GM10847 (cell line): ENCODE data around the gene PTPRR.

Source experiments
- POLR2A ChIP-seq: IDR thresholded peaks from 2 replicates; pipeline ENCODE4 v1.6.1; 2011; ENCODE audit not compliant: insufficient read length; ENCODE audit errors: extremely low read depth

The PTPRR gene

DNA sequence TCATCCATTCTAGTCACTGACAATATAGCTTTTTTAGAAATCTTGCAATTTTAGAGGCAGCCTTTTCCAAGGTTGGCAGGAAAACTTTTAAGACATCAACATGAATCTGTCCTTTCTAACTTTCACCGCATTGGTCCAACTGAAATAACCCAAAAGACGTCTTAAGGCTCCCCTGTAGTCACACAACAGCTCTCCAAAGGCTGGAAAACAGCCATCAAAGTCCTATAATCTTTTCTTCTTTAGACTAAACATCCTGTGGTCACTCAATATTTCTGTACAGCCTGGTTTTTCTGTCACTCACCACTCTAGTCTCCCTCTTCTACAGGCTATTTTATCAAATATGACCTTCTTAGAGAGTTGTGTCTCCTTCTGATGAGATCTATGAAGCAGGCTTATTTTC is 278.8 kb downstream of the PTPRR start:
- no peak for TF ChIP-seq POLR2A

DNA sequence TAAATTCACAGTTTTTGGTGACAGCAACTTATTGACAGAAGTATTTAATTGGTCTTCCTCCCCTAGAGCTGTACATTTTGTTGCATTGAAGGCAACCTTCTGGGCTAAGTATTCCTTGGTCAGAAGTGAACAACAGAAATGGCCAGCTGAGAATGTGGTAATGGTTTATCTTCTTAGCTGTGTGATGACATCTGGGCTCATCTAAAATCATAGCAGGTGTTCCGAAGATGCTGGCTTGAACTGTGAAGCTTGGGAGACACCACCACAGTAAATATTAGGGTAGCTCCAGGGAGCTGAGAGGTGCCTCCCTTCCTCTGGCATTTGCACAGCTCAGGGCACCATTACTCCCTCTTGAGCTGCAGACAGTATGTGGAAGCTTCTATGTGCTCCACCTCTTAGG is 279.6 kb downstream of the PTPRR start:
- TF ChIP-seq POLR2A = no peak

DNA sequence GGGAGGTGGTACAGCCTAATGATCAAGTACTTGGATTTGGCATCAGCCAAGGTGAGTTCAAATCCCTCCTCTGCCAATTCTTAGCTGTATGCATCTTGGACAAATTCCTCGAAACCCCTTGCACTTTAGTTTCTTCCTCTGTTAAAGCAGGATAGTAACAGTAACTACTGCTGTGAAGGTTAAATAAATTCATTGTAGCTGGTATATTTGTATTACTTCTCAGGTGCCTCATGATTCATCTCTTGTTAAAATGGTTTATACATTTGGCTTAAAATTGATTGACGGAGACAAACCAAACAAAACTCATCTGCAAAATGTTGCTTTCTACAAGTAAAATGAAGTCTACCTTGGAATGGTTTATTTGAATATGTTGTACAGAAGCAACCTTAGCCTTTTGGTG is 281.0 kb downstream of the PTPRR start:
- TF ChIP-seq POLR2A = no peak

DNA sequence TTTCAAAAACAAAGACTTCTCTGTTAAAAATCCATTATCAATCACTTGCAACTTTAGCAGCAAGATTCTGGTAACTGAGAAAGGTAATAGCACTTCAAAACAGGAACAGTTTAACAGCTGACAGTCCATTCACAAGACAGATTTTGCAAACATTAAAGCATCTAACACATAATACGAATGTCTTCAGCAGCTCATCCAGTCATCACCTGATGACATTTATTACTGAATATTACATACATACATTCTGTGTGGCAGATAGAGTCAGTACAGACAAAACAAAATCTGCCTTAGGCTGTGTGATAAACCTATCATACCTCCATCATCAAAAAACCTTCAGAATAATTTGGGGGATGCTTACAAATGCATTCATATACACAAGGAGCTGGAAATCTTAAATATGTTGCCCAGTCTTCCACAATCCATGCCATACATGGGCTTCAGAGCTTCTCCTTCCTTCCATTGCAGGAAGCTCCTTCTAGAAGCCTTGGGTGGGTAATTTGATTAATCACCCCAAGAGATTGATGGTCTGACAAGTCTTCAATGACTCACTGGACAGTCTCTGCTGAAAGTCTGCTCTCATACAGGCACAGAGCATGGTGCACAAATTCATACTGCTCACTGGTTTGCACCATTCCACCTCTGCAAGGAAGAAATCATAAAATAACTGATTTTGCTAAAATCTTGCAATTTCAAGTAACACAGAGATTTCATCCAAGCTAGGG is 281.7 kb downstream of the PTPRR start:
- no peak for TF ChIP-seq POLR2A

DNA sequence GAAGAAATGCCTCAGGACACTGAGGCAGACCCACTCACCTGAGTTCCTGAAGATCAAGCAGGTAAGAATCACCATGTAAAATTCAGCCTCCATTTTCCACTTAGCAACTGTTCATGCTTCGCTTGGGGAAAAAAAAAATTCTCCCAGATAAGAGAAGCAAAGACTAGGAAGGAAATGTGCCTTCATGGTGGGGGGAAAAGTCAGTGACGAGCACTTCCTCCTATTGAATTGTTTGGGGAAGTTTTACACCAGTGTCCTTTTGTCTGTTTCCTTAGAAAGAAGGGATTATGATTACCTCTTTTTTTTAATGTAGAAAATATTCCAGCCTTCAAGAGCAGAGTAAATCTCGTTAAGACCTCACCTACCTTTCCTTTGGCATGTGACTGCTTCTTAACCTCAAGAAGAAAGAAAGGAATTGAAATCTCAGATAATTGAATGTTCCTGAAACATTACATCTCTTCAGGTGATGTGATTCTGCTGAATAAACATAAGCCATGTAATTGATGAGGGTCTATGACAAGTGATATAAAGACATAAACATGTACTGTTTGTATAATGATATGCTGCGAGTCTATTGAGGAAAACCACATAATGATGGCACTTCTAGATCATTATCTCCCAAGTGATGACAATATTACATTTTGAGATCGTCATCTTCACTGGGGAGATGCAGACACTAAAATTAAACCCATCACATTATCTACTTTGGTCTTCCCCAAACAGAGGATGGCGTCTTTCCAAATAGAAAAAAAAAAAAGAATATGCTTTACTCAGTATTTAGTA is 283.0 kb downstream of the PTPRR start, which contains the start of gene PTPRB:
PTPRB (minus strand) TSS at position 127 of the 783 bp plus-strand sequence; CDS start at position 93, 34 bp downstream.
- TF ChIP-seq POLR2A = no peak

DNA sequence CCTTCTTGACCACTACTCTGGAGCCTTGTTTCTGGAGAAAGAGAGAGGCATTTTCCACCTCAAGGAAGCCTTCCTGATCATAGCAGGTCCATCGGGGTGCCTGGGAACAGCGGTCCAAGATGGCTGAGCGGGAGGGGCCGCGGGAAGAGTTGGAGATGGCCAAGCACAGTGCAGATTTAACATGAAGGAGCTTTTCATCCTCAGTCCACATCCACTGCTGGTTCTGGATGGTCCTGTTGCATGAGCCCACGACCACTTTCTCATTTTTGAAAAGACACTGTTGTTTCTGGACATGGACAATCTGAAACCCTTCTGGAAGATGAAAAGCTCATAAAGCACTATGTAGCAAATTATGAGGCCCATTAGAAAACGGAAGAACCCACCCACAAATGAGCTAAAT is 284.8 kb downstream of the PTPRR start:
- no peak for TF ChIP-seq POLR2A

DNA sequence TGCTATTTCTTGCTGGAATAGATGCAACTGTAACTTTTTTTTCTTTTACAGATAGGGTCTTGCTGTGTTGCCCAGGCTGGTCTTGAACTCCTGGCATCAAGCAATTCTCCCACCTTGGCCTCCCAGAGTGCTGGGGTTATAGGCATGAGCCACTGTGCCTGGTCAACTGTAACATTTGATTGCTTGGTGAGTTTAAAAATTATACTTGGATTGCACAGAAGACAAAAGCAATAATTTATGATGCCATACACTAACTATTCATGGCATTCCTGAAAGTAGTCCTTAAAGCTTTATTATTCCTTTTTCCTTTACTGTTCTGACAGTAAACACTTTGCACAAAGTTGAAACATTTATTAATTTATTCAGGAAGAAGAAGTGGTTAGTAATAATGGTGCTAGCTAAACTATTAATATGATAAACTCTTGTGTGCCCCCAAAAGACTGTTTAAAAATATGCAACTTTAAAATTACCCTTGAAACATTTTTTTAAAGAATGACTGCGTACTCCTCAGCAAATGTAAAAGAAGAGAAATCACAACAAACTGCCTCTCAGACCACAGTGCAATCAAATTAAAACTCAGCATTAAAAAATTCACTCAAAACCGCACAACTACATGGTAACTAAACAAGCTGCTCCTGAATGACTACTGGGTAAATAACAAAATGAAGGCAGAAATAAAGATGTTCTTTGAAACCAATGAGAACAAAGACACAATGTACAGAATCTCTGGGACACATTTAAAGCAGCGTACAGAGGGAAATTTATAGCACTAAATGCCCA is 291.6 kb downstream of the PTPRR start:
- TF ChIP-seq POLR2A = no peak

DNA sequence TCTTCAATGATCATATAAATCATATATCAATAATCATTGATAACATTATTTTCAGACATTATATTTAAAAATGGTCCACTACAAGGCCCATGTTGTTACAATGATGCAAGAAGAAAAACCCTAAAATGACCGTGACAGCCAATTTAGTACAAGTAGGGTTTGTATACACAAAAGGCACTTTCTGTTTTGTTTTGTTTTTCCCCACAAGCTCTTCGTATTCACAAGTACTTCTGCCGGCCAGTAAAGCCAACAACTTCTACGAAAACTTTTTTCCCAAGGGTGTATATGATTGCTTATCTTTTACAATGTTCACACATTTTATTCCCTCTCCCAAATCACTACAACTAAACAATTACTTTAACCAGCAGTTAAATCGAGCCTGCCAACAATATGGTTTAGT is 292.9 kb downstream of the PTPRR start:
- no peak for TF ChIP-seq POLR2A

DNA sequence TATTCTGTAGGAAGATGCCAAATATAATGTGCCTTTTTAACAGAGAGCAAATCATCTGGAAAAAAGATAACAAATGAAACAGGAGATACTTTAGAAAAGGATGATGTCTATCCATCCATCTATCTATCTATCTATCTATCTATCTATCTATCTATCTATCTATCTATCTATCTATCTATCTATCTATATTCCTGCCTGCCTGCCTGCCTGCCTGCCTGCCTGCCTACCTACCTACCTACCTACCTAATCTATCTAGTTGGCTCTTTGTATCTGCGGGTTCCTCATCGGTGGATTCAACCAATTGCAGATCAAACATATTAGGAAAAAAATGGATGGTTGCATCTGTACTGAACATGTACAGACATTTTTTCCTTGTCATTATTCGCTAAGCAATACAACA is 294.4 kb downstream of the PTPRR start:
- TF ChIP-seq POLR2A = no peak

DNA sequence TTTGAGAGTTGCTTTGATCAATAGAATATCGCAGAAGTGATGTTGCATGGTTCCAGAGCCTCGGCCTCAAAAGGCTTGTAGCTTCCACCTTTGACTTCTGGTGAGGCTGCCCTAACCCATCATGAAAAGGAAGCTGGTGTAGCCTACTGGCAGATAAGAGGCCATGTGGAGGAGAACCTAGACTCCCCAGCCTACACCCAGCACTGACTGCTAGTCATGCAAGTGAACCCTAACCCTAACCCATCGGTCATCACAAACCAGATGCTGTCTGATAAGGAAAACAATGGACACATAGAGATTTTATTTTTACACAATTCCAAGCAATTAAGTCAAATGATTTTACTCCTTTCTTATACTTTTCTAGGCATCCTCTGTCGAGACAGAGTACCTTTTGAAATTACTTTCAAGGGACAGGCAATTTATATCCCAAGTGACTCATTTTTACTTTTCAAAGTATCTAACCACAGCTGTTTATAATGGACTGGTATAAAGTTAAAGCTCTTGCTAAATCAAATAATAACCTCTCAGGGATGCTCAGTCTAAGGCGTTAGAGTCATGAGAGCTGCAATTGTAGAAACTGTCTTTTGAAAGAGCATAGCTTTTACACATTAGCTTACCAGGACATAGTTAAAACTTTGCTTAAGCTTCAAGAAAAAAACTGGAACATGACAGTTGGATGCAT is 300.9 kb downstream of the PTPRR start:
- no peak for TF ChIP-seq POLR2A

DNA sequence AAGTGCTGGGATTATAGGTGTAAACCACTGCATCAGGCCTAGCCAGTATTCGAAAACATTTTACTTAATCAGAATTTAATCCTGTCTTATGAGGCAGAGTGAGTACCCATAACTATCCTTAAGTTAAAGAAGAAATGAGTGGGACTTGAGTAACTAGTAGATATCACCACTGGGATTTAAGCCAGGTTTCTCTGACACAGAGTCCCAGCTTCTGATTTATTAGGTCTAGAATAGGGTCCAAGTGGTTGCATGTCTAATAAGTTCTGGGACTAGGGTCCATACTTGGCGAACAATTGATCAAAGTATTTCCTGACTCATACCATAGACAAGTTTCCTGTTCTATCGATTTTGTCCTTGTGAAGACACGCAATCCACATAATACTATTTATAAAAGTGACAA is 302.2 kb downstream of the PTPRR start:
- no peak for TF ChIP-seq POLR2A

DNA sequence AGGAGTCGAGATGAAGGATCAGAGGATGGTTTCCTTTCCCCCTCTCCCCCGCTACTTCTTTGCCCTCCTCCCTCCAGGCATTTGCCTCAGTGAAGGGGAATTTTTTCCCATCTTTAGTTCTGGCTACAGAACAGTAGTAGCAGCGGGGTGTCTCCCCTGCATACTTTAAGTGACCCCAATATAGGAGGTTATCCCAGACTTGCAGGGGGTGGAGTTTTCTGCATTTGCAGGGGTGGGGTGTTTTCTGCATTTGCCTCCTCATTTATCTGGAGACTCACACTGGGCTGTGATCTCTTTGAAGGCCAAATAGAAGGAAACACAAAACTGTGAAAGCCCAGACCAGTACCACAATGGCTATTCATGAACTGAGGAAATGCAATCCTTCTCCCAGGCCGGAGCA is 303.1 kb downstream of the PTPRR start:
- no peak for TF ChIP-seq POLR2A

DNA sequence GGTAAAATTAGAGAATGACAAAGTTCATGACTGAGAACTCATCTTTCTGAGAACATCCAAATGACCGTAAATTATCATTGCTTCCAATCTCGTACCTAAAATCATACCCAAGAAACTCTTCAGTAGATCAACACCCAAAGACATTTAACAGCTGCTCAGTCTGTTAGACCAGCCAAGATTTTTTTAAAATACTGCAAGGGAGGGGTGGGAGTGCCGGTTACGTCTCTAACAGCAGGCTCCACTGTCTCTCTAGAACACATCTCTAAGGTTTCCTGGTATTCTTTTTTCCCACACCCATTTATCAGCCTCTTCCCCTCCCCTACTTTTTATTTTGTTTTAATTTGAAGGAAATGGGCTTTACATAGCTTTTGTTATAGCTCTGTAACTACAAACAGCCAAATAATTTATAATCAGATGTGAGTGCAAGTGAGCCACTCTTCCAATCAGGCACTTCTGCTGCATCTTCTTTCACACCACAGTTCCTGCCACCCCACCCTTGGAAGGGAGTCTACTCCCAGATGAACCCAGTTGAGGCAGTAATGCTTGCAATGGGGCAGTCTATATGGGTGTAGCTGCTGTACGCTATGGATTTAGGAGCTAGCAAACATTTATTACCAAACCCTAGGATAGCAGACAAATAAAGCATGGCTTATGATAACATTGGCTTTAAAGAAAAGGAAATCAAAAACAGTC is 305.2 kb downstream of the PTPRR start:
- no peak for TF ChIP-seq POLR2A

DNA sequence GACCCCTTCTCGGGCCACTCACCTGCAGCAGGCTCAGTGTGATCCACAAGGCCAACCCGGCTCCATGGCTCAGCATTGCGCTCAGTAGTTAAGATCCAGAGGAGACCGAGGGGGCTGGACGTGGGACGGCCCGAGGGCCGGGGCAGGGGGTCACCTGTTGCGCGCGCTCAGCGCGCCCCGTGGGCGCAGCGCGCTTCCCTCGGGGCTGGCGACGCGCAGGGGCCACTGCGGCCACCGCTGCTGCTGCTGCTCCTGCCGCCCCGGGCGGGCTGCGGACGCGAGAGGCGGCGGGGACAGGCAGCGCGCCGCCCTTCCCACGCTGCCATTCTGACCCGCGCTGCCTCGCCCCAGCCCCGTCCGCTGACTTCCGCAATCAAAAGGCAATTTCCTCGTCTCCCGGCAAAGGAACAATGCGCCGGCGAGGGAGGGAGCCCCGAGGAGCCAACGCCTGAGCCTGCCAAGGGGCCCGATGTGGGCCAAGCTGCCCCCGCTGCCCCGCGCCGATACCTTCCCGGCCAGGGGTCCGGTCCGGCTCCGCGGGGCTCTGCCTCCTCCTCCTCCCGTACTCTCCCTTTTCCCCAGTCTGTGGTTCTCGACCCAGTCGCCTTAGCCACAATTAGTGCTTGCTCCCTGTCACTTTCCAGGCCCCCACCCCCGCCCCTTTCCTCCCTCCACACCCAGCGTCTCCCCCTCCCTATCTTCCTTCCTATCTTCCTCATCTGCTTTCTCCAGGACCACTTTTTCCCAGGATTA is 310.6 kb downstream of the PTPRR start:
- no peak for TF ChIP-seq POLR2A
